K562 (cell line): ENCODE data around the gene NR6A1. TPM values are rescaled to one million over a fixed set of nuclear protein-coding genes. Genes with fewer than 3 reads are reported as not detected.

Experiments
- ATAC-seq: fragments of 200-7000 bp; cut with Tn5 transposase; 3 replicates; pipeline ENCODE4 v1.9.1; 2020; ENCODE audit warnings: moderate library complexity
- BruUV-seq: library from RNA; stranded (reverse); fragments of 400-500 nt; replicated peaks from 2 replicates; lab custom pipeline; 2021; lab: Mats Ljungman, UMichigan
- CTCF ChIA-PET: fragments of 300-600 bp; formaldehyde crosslinking; extraction: SDS; loops from one replicate; lab custom pipeline; 2021; ENCODE audit warnings: low intra/inter-chr PET ratio; lab: Yijun Ruan, JAX
- POLR2A ChIA-PET: fragments of 300-600, 350-650 bp; sonication (Branson Sonifier 250); formaldehyde crosslinking; extraction: SDS; loops from one replicate; lab custom pipeline; 2021; ENCODE audit warnings: antibody characterized with exemption, inconsistent platforms; lab: Yijun Ruan, JAX
- DNase-seq, 4 experiments: peaks; one replicate each; pipeline versions ENCODE4 v3.0.0 to v3.0.0-alpha.2; 2011 to 2018; ENCODE audit warnings: low spot score in 3 of 4, mixed read lengths in 3 of 4; ENCODE audit errors: extremely low read depth in 1 of 4
- FAIRE-seq: peaks from 2 replicates; lab custom pipeline; 2011; peaks lifted over from hg19 to GRCh38; lab: Jason Lieb, UNC
- H2AFZ ChIP-seq: 2 replicates; pipeline ENCODE4 v1.6.0; 2011; ENCODE audit warnings: low read depth, low read length, control low read depth, inconsistent platforms
- H3K27ac ChIP-seq: fragments of 200-600 bp; 3 replicates; pipeline ENCODE4 v1.8.0; 2011; ENCODE audit warnings: low read depth, mild to moderate bottlenecking, control low read depth, inconsistent platforms, low read length, moderate library complexity, mixed read lengths; ENCODE audit errors: extremely low read depth
- H3K27me3 ChIP-seq, 2 experiments: fragments of 300-600 bp in 1 of 2; 2 replicates in 1 of 2; 3 replicates in 1 of 2; pipeline versions ENCODE4 v1.6.0 to v1.8.0; 2011; ENCODE audit warnings: inconsistent platforms in 2 of 2, low read length in 2 of 2, mild to moderate bottlenecking in 1 of 2, mixed read lengths in 1 of 2, moderate library complexity in 1 of 2; ENCODE audit not compliant: control insufficient read depth in 2 of 2, insufficient read depth in 2 of 2
- H3K36me3 ChIP-seq: fragments of 300-600 bp; 3 replicates; pipeline ENCODE4 v1.8.0; 2011; ENCODE audit warnings: mild to moderate bottlenecking, low read length, inconsistent platforms; ENCODE audit not compliant: control insufficient read depth, insufficient read depth
- H3K4me1 ChIP-seq, 2 experiments: fragments of 200-600 bp in 1 of 2; replicated peaks in 1 of 2; 2 replicates in 1 of 2; 3 replicates in 1 of 2; pipeline versions ENCODE4 v1.5.1 to v1.8.0; 2011; ENCODE audit warnings: inconsistent platforms in 2 of 2, low read length in 2 of 2, mild to moderate bottlenecking in 1 of 2, mixed read lengths in 1 of 2, moderate library complexity in 1 of 2; ENCODE audit not compliant: control insufficient read depth in 2 of 2, insufficient read depth in 2 of 2
- H3K4me2 ChIP-seq: 2 replicates; pipeline ENCODE4 v1.6.1; 2011; ENCODE audit warnings: low read length, control low read depth, inconsistent platforms, mixed read lengths; ENCODE audit not compliant: insufficient read depth
- H3K4me3 ChIP-seq: fragments of 200-600 bp; sonication (generic), shearing (Covaris generic); 2 replicates; pipeline ENCODE4 v1.5.1; 2016; ENCODE audit warnings: control low read depth, inconsistent platforms
- H3K79me2 ChIP-seq: fragments of 200-600 bp; 3 replicates; pipeline ENCODE4 v1.8.0; 2011; ENCODE audit warnings: low read length, inconsistent platforms; ENCODE audit not compliant: control insufficient read depth, insufficient read depth
- H3K9ac ChIP-seq, 2 experiments: 2 replicates each; pipeline versions ENCODE4 v1.6.0 to v1.6.1; 2011; ENCODE audit warnings: low read depth in 2 of 2, low read length in 2 of 2, control low read depth in 1 of 2, inconsistent platforms in 1 of 2, mild to moderate bottlenecking in 1 of 2, mixed read lengths in 1 of 2; ENCODE audit not compliant: insufficient read depth in 1 of 2
- H3K9me1 ChIP-seq: one replicate; pipeline ENCODE4 v1.6.0; 2011; ENCODE audit warnings: inconsistent platforms, mild to moderate bottlenecking, low read length, moderate library complexity; ENCODE audit not compliant: control insufficient read depth, insufficient read depth
- H3K9me3 ChIP-seq: replicated peaks from 2 replicates; pipeline ENCODE4 v1.5.1; 2011; ENCODE audit warnings: low read depth, low read length, inconsistent platforms; ENCODE audit not compliant: control insufficient read depth, insufficient read depth
- H4K20me1 ChIP-seq: replicated peaks from 2 replicates; pipeline ENCODE4 v1.6.1; 2011; ENCODE audit warnings: low read length, inconsistent platforms, mixed read lengths; ENCODE audit not compliant: control insufficient read depth, insufficient read depth
- ATF7 ChIP-seq: fragments of 450-650 bp; IDR thresholded peaks from 2 replicates; pipeline ENCODE4 v1.7.1; 2014; ENCODE audit warnings: mild to moderate bottlenecking, moderate library complexity
- HLTF ChIP-seq: fragments of 450-650 bp; IDR thresholded peaks from 2 replicates; pipeline ENCODE4 v1.6.1; 2016
- HNRNPLL ChIP-seq: fragments of 200-400 bp; formaldehyde crosslinking; IDR thresholded peaks from 2 replicates; pipeline ENCODE4 v1.6.1; 2017; ENCODE audit warnings: low read length, low read depth, mild to moderate bottlenecking; ENCODE audit not compliant: poor library complexity, severe bottlenecking
- JUND ChIP-seq, 2 experiments: IDR thresholded peaks; 2 replicates in 1 of 2; 3 replicates in 1 of 2; pipeline ENCODE4 v1.6.1; 2011; ENCODE audit warnings: borderline replicate concordance in 2 of 2, low read depth in 2 of 2, low read length in 2 of 2, improper control_type of control experiment in 1 of 2, missing biosample characterization in 1 of 2, missing genetic modification characterization in 1 of 2, missing genetic modification reagents in 1 of 2
- WGBS: fragments of 100-300 bp; shearing (Covaris generic); methylation state at CpG from one replicate; pipeline ENCODE4 v1.1.6; 2016; ENCODE audit warnings: low coverage, mixed read lengths; ENCODE audit not compliant: insufficient coverage; ENCODE audit errors: missing lambda C conversion rate; 5-methylcytosine and 5-hydroxymethylcytosine counted together
- in situ Hi-C: fragments of 300-500 bp; cut with MboI; formaldehyde crosslinking; loops from 4 replicates; pipeline ENCODE4 v1.15.0; 2018; ENCODE audit warnings: inconsistent platforms, mixed read lengths
- intact Hi-C: fragments of 100-400 bp; cut with micrococcal nuclease; formaldehyde crosslinking; loops from 2 replicates; pipeline ENCODE4 v1.14.2; 2022
- polyA plus RNA-seq, 8 experiments: library from polyadenylated mRNA; depleted of rRNA in 4 of 8; stranded (reverse) in 5 of 8; unstranded in 3 of 8; fragments of >200 nt; fragmentation: Nextera tagmentation in 2 of 8; fragmentation: Illumina TruSeq in 1 of 8; extraction: Ambion mirVana in 2 of 8; extraction: Trizol in 1 of 8; gene quantifications; 2 replicates each; pipeline versions ENCODE4 v1.2.1 to v1.2.3, GENCODE V29; 2011 to 2014; ENCODE audit warnings: inconsistent platforms in 1 of 8, missing spikeins in 1 of 8
- total RNA-seq, 7 experiments: library from RNA; depleted of rRNA in 6 of 7; stranded (reverse); fragments of >200 nt in 6 of 7; fragmentation: Illumina TruSeq in 2 of 7; extraction: Trizol in 2 of 7; gene quantifications; 2 replicates each; pipeline versions ENCODE4 v1.2.1 to v1.2.3, GENCODE V29; 2011 to 2021; ENCODE audit warnings: low replicate concordance in 1 of 7
- TF ChIP-seq, protein P1 (sequence below): fragments of 200-800 bp; sonication (Bioruptor generic); IDR thresholded peaks from 2 replicates; pipeline ENCODE4 v1.6.1; 2017; ENCODE audit warnings: missing genetic modification characterization, missing compliant biosample characterization
- TF ChIP-seq, protein P2 (sequence below), 2 experiments: fragments of 450-650 bp in 1 of 2; sonication (generic) in 1 of 2; formaldehyde crosslinking in 1 of 2; IDR thresholded peaks in 1 of 2; conservative IDR thresholded peaks in 1 of 2; 2 replicates each; pipeline versions ENCODE4 v1.6.1 to v1.8.1; 2016 to 2023; ENCODE audit warnings: mild to moderate bottlenecking in 2 of 2, moderate library complexity in 2 of 2, inconsistent platforms in 1 of 2, missing genetic modification reagents in 1 of 2

The NR6A1 gene
- total and polyA plus RNA-seq, 9 of the 15 experiments (the other 6 are each of a cell fraction or from before 2014, with no cell fraction given), result 9.7 to 55.4 (median 28.3) TPM

DNA sequence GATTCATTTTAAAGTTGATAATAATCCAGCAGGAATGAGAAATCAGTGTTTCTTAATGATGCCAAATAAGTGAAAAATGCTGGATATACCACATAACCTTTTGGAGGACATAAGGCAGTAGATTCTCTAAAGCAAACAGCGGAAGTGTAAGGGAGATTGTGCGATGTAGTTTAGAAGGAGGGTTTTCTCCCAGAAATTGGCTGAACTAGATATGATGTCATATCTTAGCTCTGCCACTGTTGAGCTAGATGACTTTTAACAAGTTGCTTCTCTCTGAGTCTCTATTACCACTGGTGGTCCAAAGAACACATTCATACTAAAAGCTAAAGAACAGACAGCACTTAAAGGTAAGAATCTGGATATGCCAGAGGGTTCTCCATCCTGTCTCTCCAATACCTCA lies 107.0 kb downstream of the NR6A1 start:
- no peak overlapping the region for H3K4me3 ChIP-seq
- WGBS, result 52% methylated on average over 2 of the region's 2 CpGs
- ATAC-seq (peak; percentile 6; the same call in 1 of the 3 replicates), FAIRE-seq (no peak), DNase-seq (peak in 1 of 4 experiments; percentile 25)
- POLR2A ChIA-PET, result interaction anchor here (0.6 to 1.4 kb wide), 4 partner anchors 9 to 598 kb away, joined by 3 to 8 read pairs (median 3); partner anchors contain the start of gene GAPVD1
- H4K20me1 ChIP-seq, result no peaks in the 10 kb centered on the region
- peaks cover 0 to 24% of the 10 kb centered on the region in 2 experiments; a peak in 4 of 5 replicates for H3K4me1 ChIP-seq
- no peak overlapping the region for H3K9ac ChIP-seq
- H3K9me1 ChIP-seq, result no peaks in the 10 kb centered on the region
- H3K79me2 ChIP-seq, result peaks cover 42% of the 10 kb centered on the region
- intact Hi-C loops, result no loop called here
- H2AFZ ChIP-seq, result no peak overlapping the region
- H3K9me3 ChIP-seq, result no peaks in the 10 kb centered on the region
- H3K4me2 ChIP-seq, result no peak overlapping the region
- H3K36me3 ChIP-seq, result no peaks in the 10 kb centered on the region; the same call in 2 of the 3 replicates
- no peaks in the 10 kb centered on the region for H3K27me3 ChIP-seq
- TF ChIP-seq, protein P1, sequence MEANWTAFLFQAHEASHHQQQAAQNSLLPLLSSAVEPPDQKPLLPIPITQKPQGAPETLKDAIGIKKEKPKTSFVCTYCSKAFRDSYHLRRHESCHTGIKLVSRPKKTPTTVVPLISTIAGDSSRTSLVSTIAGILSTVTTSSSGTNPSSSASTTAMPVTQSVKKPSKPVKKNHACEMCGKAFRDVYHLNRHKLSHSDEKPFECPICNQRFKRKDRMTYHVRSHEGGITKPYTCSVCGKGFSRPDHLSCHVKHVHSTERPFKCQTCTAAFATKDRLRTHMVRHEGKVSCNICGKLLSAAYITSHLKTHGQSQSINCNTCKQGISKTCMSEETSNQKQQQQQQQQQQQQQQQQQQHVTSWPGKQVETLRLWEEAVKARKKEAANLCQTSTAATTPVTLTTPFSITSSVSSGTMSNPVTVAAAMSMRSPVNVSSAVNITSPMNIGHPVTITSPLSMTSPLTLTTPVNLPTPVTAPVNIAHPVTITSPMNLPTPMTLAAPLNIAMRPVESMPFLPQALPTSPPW (CRISPR knock-in tag), result no peak
- TF ChIP-seq JUND (IDR thresholded peaks at IDR 0.05; ENCODE audit: borderline replicate concordance, low read depth, low read length) (peak; percentile 57; the same call in 1 of the 2 replicates), JUND (tag; IDR thresholded peaks at IDR 0.05; ENCODE audit: borderline replicate concordance, low read depth, low read length) (no peak), ATF7 (peak; percentile 88; the same call in 1 of the 2 replicates), HLTF (no peak), HNRNPLL (peak; percentile 63)
- TF ChIP-seq, protein P2, sequence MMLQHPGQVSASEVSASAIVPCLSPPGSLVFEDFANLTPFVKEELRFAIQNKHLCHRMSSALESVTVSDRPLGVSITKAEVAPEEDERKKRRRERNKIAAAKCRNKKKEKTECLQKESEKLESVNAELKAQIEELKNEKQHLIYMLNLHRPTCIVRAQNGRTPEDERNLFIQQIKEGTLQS (IDR thresholded peaks at IDR 0.05), result peak; percentile 67
- TF ChIP-seq, protein P2 (CRISPR knock-in tag; conservative IDR thresholded peaks at IDR 0.05), result no peak
- in situ Hi-C loops, result no loop called here
- no peak overlapping the region for H3K27ac ChIP-seq
- CTCF ChIA-PET, result no interaction called here
- no TSS peak for BruUV-seq
